ENCODE measurements around the gene C9orf152. TPM values are rescaled to one million over a fixed set of nuclear protein-coding genes. Genes with fewer than 3 reads are reported as not detected.
A peak's percentile ranks its signal among the peaks of the same experiment; 100 is the strongest.

The C9orf152 gene
- total RNA-seq, 1 donor from 2014 or later, result not detected

- DNase-seq (no peak), ATAC-seq (peak; percentile 33)
- intact Hi-C loops (cut with micrococcal nuclease), result no loop called here
These were observed 20.8 kb downstream of the C9orf152 start for GRCh38 chr9:110187126-110187525.

GRCh38 chr9:110186254-110186653 is 21.7 kb downstream of the C9orf152 start:
- ATAC-seq, result no peak
- DNase-seq, result no peak
- intact Hi-C loops (cut with micrococcal nuclease), result no loop called here

DNA sequence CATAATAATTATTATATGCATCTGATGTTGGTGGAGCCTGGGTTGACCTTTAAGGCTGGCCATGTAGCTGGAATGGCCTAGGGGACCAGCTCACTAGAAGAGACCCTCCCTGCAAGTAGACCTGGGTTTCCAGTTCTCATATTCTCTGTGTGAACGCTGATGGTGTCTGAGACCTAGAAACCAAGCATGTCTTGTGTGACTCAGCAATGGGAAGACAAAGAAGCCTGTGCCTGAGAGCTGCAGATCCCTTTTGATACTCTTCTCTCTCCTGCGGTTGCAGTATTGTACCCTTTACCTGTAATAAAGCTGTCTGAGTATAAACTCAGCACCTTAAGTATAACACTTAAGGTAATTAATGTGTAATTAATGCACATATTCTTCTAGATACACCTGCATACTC is 22.2 kb downstream of the C9orf152 start:
- no peak for DNase-seq
- intact Hi-C loops (cut with micrococcal nuclease), result no loop called here

GRCh38 chr9:110183208-110184145 is 24.5 kb downstream of the C9orf152 start:
- intact Hi-C loops (cut with micrococcal nuclease), result no loop called here
- ATAC-seq, result peak; percentile 66
- no peak for DNase-seq

More for the DNA sequence above, 22.2 kb downstream of the C9orf152 start:
- no peak for ATAC-seq

- intact Hi-C loops (cut with micrococcal nuclease), result no loop called here
- DNase-seq (peak; percentile 34), ATAC-seq (peak; percentile 42)
These were observed 27.2 kb downstream of the C9orf152 start for GRCh38 chr9:110180511-110181434.

DNA sequence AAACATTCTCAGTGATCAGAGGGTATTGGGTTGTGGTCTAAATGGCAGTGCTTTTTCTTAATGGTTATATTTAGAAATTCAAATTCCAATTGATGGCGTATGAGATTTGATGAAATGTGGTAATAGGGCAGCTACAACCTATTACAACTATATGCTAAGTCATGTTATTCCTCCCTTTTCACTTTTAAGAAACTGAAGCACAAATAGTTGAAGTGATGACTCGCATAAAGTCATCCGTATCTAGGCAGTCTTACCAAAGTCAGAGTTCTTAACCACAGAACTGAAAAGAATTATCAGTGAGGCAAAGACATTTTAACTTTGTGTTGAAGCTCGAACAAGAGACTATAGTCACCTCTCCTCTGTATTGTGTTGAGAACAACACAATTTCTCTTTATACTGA is 28.2 kb downstream of the C9orf152 start:
- no peak for ATAC-seq
- intact Hi-C loops (cut with micrococcal nuclease), result no loop called here
- no peak for DNase-seq

- no peak for DNase-seq
- no peak for ATAC-seq
- intact Hi-C loops (cut with micrococcal nuclease), result no loop called here
These were observed 29.7 kb downstream of the C9orf152 start for GRCh38 chr9:110178281-110178680.

GRCh38 chr9:110175275-110175968 is 32.5 kb downstream of the C9orf152 start:
- DNase-seq (no peak), ATAC-seq (no peak)
- intact Hi-C loops (cut with micrococcal nuclease), result no loop called here

GRCh38 chr9:110173322-110173642 is 34.7 kb downstream of the C9orf152 start:
- DNase-seq (no peak), ATAC-seq (no peak)
- intact Hi-C loops (cut with micrococcal nuclease), result no loop called here

- ATAC-seq (no peak), DNase-seq (no peak)
- intact Hi-C loops (cut with micrococcal nuclease), result no loop called here
These were observed 37.4 kb downstream of the C9orf152 start for GRCh38 chr9:110170357-110171257.

DNA sequence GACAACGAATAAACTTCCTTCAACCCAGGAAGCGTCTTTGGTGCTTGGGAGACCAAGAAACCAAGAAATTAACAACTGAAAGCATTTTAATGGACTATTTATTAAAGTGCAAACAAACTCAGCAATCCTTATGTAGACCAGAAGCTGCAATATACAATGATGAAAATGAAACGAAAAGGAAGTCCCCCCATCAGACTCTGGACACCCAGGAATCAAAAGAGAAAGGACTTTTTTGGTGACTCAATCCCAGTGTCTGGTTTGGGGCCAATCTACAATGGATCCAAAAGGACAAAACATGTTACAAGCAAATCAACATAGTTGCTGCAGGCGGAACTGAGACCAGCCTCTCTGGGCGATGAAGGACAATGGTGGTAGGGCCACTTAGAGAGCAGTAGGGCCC is 39.5 kb downstream of the C9orf152 start:
- ATAC-seq (no peak), DNase-seq (no peak)
- intact Hi-C loops (cut with micrococcal nuclease), result no loop called here

DNA sequence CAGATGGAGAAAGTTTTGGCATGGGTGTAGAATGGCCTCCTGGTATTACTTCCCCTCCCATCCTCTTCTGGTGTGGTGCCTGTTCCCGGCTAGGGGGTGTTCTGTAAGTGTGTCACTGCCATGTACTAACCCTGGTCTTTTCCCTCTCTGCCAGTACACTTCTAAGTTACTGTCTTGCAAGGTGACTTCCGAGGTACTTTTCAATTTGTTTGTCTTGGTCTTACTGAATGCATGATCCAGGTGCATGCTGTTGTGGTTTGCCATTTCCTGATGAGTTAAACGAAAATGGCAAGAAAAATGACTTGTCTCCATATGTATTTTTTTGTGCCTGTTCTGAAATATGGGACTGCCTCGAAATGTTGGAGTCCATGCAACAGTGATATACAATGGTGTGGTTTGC is 46.0 kb downstream of the C9orf152 start:
- intact Hi-C loops (cut with micrococcal nuclease), result no loop called here
- no peak for DNase-seq
- ATAC-seq, result no peak

DNA sequence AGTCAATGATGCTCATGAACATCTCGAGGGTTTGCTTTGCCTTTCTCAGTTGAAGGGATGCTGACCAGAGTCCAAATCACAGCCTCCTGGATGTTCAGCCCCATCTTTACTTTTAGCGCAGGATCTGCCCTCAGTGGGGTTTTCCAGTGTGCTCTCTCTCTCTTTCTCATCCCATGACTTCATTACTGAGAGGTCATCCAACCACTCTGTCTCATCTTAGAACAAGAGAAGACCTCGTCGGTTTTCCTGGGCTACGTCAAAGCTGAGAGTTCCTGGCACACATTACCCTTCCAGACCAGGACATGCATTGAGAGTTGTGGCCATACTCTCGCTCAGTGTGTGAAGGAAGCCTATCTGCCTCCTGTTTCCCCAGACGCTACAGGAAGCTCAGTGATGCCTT is 47.3 kb downstream of the C9orf152 start:
- intact Hi-C loops (cut with micrococcal nuclease), result no loop called here
- ATAC-seq (no peak), DNase-seq (no peak)

DNA sequence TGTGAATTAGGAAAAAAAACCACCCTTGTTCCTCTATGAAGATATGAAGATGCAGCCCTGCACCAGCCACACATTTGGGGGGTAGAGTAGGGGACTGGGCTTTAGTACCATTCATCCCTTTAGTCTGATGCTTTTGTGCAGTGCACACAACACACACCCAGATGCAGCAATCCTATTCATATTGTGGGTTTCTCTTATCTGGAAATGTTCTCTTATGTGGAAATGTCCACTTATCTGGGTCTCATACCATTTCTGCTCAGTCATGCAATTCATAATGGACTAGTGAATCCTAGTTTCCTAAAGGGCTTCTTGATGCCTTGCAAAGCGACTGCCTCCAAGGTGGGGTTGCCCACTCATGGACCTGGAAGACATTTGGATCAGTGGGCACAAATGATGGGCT is 47.8 kb downstream of the C9orf152 start:
- ATAC-seq, result no peak
- intact Hi-C loops (cut with micrococcal nuclease), result no loop called here
- no peak for DNase-seq

GRCh38 chr9:110157823-110158664 is 49.9 kb downstream of the C9orf152 start:
- no peak for DNase-seq
- intact Hi-C loops (cut with micrococcal nuclease), result no loop called here
- ATAC-seq, result peak; percentile 43

GRCh38 chr9:110156902-110157301 is 51.1 kb downstream of the C9orf152 start:
- DNase-seq (no peak), ATAC-seq (peak; percentile 57)
- intact Hi-C loops (cut with micrococcal nuclease), result no loop called here

DNA sequence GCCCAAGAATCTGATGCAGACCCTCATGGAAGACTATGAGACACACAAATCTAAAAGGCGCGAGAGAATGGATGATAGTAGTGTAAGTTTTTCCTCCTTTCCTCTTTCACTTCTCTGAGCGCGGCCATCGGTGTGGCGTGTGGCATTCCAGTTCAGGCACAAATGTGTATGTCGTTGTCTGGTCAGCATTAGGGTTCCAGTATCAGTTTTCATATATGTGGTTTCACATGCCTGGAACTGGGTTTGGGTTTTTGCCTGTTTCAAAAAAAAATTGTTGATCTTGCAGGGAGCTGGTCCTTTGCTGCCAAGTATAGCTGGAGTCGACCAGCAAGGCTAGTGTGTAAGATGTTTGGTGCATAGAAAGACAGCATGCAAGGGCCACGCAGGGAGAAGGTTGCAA is 51.5 kb downstream of the C9orf152 start:
- ATAC-seq, result no peak
- intact Hi-C loops (cut with micrococcal nuclease), result no loop called here

GRCh38 chr9:110155751-110156150 is 52.2 kb downstream of the C9orf152 start:
- DNase-seq (no peak), ATAC-seq (peak; percentile 30)
- intact Hi-C loops (cut with micrococcal nuclease), result no loop called here

More for the DNA sequence above, 51.5 kb downstream of the C9orf152 start:
- no peak for DNase-seq
